HCT116 (cell line): ENCODE measurements around the gene TPH2.

Experiments
- CBX3 ChIP-seq: IDR thresholded peaks from 2 replicates; pipeline ENCODE4 v1.6.1; 2012; ENCODE audit warnings: low read depth
- CEBPB ChIP-seq: IDR thresholded peaks from 2 replicates; pipeline ENCODE4 v1.6.1; 2012; ENCODE audit warnings: low read depth
- CTCF ChIP-seq, 3 experiments: fragments of 200-600 bp in 1 of 3; sonication (generic) in 1 of 3; IDR thresholded peaks in 2 of 3; conservative IDR thresholded peaks in 1 of 3; 2 replicates each; pipeline ENCODE4 v1.5.1; 2012 to 2017; ENCODE audit warnings: low read depth in 2 of 3, low read length in 2 of 3, antibody characterized with exemption in 1 of 3, borderline replicate concordance in 1 of 3, control low read depth in 1 of 3, mild to moderate bottlenecking in 1 of 3, mixed read lengths in 1 of 3, mixed run types in 1 of 3, moderate library complexity in 1 of 3; ENCODE audit not compliant: insufficient read depth in 1 of 3
- EZH2 ChIP-seq: fragments of 200-600 bp; sonication (generic); IDR thresholded peaks from 2 replicates; pipeline ENCODE4 v1.6.1; 2017; ENCODE audit warnings: antibody characterized with exemption, mixed run types
- EZH2phosphoT487 ChIP-seq: fragments of 200-600 bp; IDR thresholded peaks from 2 replicates; pipeline ENCODE4 v1.6.1; 2018; ENCODE audit warnings: antibody characterized with exemption, borderline replicate concordance
- JUND ChIP-seq: IDR thresholded peaks from 2 replicates; pipeline ENCODE4 v1.6.1; 2012
- MAX ChIP-seq: IDR thresholded peaks from 2 replicates; pipeline ENCODE4 v1.6.1; 2012
- POLR2A ChIP-seq: IDR thresholded peaks from 2 replicates; pipeline ENCODE4 v1.7.0; 2011; ENCODE audit warnings: borderline replicate concordance; ENCODE audit not compliant: insufficient read depth, insufficient read length; ENCODE audit errors: extremely low read depth
- POLR2AphosphoS5 ChIP-seq: IDR thresholded peaks from 2 replicates; pipeline ENCODE4 v1.6.1; 2011; ENCODE audit warnings: mild to moderate bottlenecking, low read depth, low read length, moderate library complexity
- REST ChIP-seq: IDR thresholded peaks from 2 replicates; pipeline ENCODE4 v1.6.1; 2012; ENCODE audit warnings: low read depth
- SRF ChIP-seq: IDR thresholded peaks from 2 replicates; pipeline ENCODE4 v1.6.1; 2012; ENCODE audit warnings: low read depth
- TCF7L2 ChIP-seq: IDR thresholded peaks from 2 replicates; pipeline ENCODE4 v1.7.0; 2011; ENCODE audit warnings: borderline replicate concordance, inconsistent platforms; ENCODE audit not compliant: insufficient read depth, insufficient read length; ENCODE audit errors: extremely low read depth
- ZBTB33 ChIP-seq: IDR thresholded peaks from 2 replicates; pipeline ENCODE4 v1.6.1; 2011; ENCODE audit warnings: mild to moderate bottlenecking, low read length, moderate library complexity; ENCODE audit not compliant: insufficient replicate concordance; ENCODE audit errors: extremely low read depth
- ZNF274 ChIP-seq: fragments of 200-500 bp; sonication (Bioruptor generic); IDR thresholded peaks from 2 replicates; pipeline ENCODE4 v1.6.1; 2014; ENCODE audit warnings: mild to moderate bottlenecking, low read depth, low read length, inconsistent platforms

- TF ChIP-seq EZH2phosphoT487 (no peak), EZH2 (no peak), CTCF (IDR thresholded peaks at IDR 0.05 in 2 of 3, conservative IDR thresholded peaks at IDR 0.05 in 1 of 3; ENCODE audit: borderline replicate concordance in 1 of 3, insufficient read depth in 1 of 3, low read depth in 2 of 3, low read length in 2 of 3) (no peak), ZBTB33 (no peak), POLR2AphosphoS5 (no peak), CBX3 (no peak), POLR2A (no peak), SRF (no peak), REST (no peak), TCF7L2 (no peak), ZNF274 (no peak), CEBPB (no peak), JUND (no peak), MAX (no peak)
These were observed 136.8 kb downstream of the TPH2 start for GRCh38 chr12:72075401-72075800.
